Ovary (tissue), 3 donors: Measurements from ENCODE around the gene CXCR1.

ENCODE experiments used
- EP300 ChIP-seq: sonication (generic); formaldehyde crosslinking; IDR thresholded peaks from one replicate; pipeline ENCODE4 v1.6.1; 2017; ENCODE audit warnings: antibody characterized with exemption
- POLR2A ChIP-seq: fragments of 450-650 bp; IDR thresholded peaks from one replicate; pipeline ENCODE4 v1.6.1; 2017; ENCODE audit warnings: antibody characterized with exemption, mild to moderate bottlenecking, moderate library complexity
- TF ChIP-seq, protein P1 (sequence below), 3 donors: fragments of 450-650 bp in 2 of 3; fragments of 200-600 bp in 1 of 3; IDR thresholded peaks; one replicate each; pipeline versions ENCODE4 v1.5.1 to v1.8.0; 2016 to 2022; ENCODE audit warnings: antibody characterized with exemption in 3 of 3, mild to moderate bottlenecking in 1 of 3
- donor health status: DM: no; HTN: no; CAD: no.

GRCh38 chr2:218166791-218167190, at the start of gene CXCR1:
- TF ChIP-seq, protein P1, sequence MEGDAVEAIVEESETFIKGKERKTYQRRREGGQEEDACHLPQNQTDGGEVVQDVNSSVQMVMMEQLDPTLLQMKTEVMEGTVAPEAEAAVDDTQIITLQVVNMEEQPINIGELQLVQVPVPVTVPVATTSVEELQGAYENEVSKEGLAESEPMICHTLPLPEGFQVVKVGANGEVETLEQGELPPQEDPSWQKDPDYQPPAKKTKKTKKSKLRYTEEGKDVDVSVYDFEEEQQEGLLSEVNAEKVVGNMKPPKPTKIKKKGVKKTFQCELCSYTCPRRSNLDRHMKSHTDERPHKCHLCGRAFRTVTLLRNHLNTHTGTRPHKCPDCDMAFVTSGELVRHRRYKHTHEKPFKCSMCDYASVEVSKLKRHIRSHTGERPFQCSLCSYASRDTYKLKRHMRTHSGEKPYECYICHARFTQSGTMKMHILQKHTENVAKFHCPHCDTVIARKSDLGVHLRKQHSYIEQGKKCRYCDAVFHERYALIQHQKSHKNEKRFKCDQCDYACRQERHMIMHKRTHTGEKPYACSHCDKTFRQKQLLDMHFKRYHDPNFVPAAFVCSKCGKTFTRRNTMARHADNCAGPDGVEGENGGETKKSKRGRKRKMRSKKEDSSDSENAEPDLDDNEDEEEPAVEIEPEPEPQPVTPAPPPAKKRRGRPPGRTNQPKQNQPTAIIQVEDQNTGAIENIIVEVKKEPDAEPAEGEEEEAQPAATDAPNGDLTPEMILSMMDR (IDR thresholded peaks at IDR 0.05), result no peak
- no peak for TF ChIP-seq EP300
- TF ChIP-seq POLR2A, result no peak
